GM19099 (cell line): Measurements from ENCODE around the gene DAAM2.

Experiments used
- POLR2A ChIP-seq: IDR thresholded peaks from 3 replicates; pipeline ENCODE4 v1.6.1; 2011; ENCODE audit warnings: low read depth; ENCODE audit not compliant: insufficient read length; ENCODE audit errors: extremely low read depth

Gene DAAM2

GRCh38 chr6:39821742-39822532, 29.8 kb downstream of the DAAM2 start:
- no peak for TF ChIP-seq POLR2A

GRCh38 chr6:39822846-39823815, 31.0 kb downstream of the DAAM2 start:
- no peak for TF ChIP-seq POLR2A

DNA sequence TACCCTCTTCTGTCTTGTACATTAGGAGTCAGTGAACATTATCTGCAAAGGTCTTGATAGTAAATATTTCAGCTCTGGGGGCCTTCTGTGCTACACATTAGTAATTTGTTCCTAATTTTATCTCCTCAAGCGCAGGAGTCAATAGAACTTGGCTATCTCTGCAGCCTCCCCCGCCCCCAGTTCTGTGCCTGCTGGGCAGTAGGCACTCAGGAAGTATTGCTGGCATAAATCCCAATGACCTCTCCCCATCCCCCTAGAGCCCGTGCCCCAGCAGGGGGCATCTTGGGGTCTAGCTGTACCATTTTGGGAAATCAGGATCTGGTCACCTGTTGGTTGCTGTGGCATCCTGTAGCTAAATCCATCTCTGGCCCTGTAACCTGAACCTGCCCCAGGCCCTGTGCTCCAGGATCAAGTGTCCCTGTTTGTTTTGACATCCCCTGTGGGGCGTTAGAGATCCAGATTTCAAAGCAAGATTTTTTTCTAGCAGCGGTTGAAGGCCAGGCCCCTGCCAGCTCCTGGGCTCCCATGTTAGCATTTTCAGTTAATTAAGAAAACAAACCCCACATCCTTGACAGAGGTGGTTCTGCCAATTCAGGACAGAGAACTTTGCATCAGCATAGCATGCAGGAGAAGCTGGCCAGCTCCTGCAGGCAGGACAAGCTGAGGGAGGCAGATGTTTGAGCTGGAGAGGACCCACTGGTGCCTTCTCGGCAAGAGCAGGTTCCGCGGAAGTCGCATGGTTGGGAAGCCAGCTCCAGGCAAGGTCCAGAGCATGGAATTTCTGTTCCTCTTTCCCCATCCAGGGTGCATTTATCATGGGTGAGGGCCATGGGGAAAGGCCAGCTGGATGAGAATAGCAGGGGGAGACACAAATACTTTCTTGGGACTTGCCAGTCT, 32.1 kb downstream of the DAAM2 start:
- no peak for TF ChIP-seq POLR2A

- TF ChIP-seq POLR2A: no peak
These were observed 37.2 kb downstream of the DAAM2 start for GRCh38 chr6:39829331-39829730.

DNA sequence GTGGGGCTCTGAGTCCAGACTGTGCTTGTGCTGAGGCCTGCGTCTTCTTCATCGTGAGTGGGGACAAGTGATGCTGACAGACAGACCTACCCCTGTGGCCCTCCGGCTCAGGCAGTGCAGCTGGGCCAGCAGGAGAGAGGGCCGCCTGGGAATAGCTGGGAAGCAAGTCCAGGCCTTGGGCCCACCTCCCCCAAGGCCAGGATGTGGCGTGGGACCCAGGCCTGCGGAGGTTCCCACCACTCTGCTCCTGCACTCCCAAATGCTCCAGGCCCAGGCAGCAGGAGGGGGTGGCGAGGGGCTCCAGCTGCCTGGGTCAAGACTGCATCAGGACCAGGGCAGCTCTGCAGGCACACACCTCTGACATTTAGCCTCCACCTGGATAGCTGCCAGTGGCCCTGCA, 38.3 kb downstream of the DAAM2 start:
- no peak for TF ChIP-seq POLR2A

GRCh38 chr6:39831701-39832100, 39.5 kb downstream of the DAAM2 start:
- no peak for TF ChIP-seq POLR2A

DNA sequence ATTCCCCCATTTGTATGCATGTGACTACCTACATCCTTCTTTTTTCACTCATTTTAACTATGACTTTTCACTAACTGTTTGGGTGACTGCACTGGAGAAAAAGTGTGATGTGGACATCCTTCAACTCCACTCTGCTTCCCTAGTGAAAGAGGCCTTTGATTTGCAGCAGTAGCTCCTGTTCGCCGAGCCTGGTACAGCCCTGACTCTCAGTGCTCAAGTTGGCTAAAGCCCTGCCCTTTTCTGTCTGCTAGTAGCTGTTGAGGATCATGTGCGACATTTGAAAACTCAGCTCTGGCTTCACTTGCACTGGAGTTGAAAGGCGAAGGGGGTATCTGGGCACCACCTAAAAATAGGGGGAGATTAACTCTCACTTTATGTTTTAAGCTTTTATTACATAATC, 42.1 kb downstream of the DAAM2 start:
- TF ChIP-seq POLR2A: no peak

DNA sequence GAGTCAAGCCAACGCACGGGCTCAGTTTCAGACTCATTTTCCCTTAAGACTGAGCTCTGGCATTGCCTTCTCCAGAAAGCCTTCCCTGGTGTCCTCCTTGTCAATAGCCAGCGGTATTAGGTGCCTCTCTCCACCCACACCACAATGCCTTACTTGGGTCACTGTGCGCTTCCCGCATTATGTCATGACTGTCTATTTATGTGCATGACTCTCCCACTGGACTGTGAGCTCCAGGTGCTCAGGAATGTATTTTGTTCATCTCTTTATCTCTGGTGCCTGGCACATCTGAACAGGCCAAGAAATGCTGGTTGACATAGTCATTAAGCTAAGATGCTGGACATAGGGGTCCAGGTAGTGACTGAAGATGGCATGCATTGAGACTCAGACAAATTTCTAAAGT, 42.7 kb downstream of the DAAM2 start:
- TF ChIP-seq POLR2A: no peak

GRCh38 chr6:39835821-39836295, 43.7 kb downstream of the DAAM2 start:
- TF ChIP-seq POLR2A: no peak

DNA sequence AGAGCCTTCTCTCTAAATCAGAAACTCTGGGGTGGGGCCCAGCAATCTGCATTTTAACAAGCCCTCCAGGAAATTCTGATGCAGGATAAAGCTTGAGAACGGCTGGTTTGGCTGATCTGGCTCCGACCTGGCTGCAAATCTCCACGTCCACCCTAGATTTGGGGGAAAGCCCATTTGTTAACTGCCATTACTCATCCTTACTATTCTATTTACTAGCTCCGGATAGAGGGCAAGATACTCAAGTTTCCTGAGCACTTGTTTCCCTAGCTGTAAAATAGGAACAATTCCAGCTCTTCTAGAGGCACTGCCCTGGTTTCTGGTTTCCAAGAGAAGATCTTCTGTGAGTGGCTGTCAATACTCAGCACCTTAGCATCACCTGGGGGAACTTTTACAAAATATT, 44.4 kb downstream of the DAAM2 start:
- TF ChIP-seq POLR2A: no peak

GRCh38 chr6:39839445-39839844, 47.3 kb downstream of the DAAM2 start:
- TF ChIP-seq POLR2A: no peak

GRCh38 chr6:39840781-39841180, 48.6 kb downstream of the DAAM2 start:
- TF ChIP-seq POLR2A: no peak

- no peak for TF ChIP-seq POLR2A
These were observed 49.1 kb downstream of the DAAM2 start for GRCh38 chr6:39841291-39841690.

- TF ChIP-seq POLR2A: no peak
These were observed 49.7 kb downstream of the DAAM2 start for GRCh38 chr6:39841923-39842322.
